Thymus (tissue), 14 donors: Measurements from ENCODE around the gene ADAM21. TPM values are rescaled to one million over a fixed set of nuclear protein-coding genes. Genes with fewer than 3 reads are reported as not detected.
"Not testable (repeated sequence)": the region's sequence is repeated elsewhere in the genome, so short reads cannot be mapped to it uniquely, and the experiment has no call there.

Experiments used
- DNase-seq, 9 donors: peaks; one replicate each; pipeline ENCODE4 v3.0.0-alpha.2; 2013; ENCODE audit warnings: low spot score in 9 of 9, low read depth in 6 of 9, missing footprints in 1 of 9
- H3K27ac ChIP-seq, 2 donors: one replicate each; pipeline ENCODE4 v1.5.1; 2013; ENCODE audit warnings: control low read depth in 1 of 2, low read depth in 1 of 2, low read length in 1 of 2, mild to moderate bottlenecking in 1 of 2, moderate library complexity in 1 of 2
- H3K27me3 ChIP-seq, 2 donors: one replicate each; pipeline ENCODE4 v1.5.1; 2013; ENCODE audit warnings: low read length in 1 of 2; ENCODE audit not compliant: control insufficient read depth in 2 of 2, insufficient read depth in 1 of 2
- H3K36me3 ChIP-seq, 2 donors: one replicate each; pipeline ENCODE4 v1.5.1; 2013; ENCODE audit warnings: low read length in 1 of 2, mild to moderate bottlenecking in 1 of 2, moderate library complexity in 1 of 2; ENCODE audit not compliant: control insufficient read depth in 2 of 2, insufficient read depth in 2 of 2
- H3K4me1 ChIP-seq, 2 donors: one replicate each; pipeline ENCODE4 v1.5.1; 2013; ENCODE audit warnings: low read length in 2 of 2; ENCODE audit not compliant: control insufficient read depth in 2 of 2, insufficient read depth in 2 of 2
- H3K4me3 ChIP-seq, 2 donors: one replicate each; pipeline ENCODE4 v1.5.1; 2013; ENCODE audit warnings: low read length in 2 of 2, control low read depth in 1 of 2, mild to moderate bottlenecking in 1 of 2
- H3K9me3 ChIP-seq, 2 donors: one replicate each; pipeline ENCODE4 v1.5.1; 2013; ENCODE audit warnings: low read length in 1 of 2, mild to moderate bottlenecking in 1 of 2; ENCODE audit not compliant: control insufficient read depth in 2 of 2, insufficient read depth in 1 of 2
- whole genome bisulfite sequencing: extraction: QIAGEN DNeasy Blood & Tissue Kit; methylation state at CpG from one replicate; pipeline ENCODE4 v1.1.7; 2013; 5-methylcytosine and 5-hydroxymethylcytosine counted together
- long read RNA-seq, 10 donors: transcript quantifications; one replicate each; lab custom pipeline, GENCODE V29; 2026
- polyA plus RNA-seq: library from polyadenylated mRNA; stranded (reverse); fragments of 200-250 nt; gene quantifications from one replicate; pipeline ENCODE4 v1.2.3, GENCODE V29; 2013
- total RNA-seq: library from RNA; stranded (reverse); fragments of 120-200 nt; gene quantifications from one replicate; pipeline ENCODE4 v1.2.4, GENCODE V29; 2013
- donor health status: healthy.

Gene ADAM21
- total RNA-seq (0.05 TPM), polyA plus RNA-seq (0.09 TPM)
- long read RNA-seq, donor 1: 0 reads
- long read RNA-seq, donor 2: 0 reads
- long read RNA-seq, donor 3: 0 reads
- long read RNA-seq, donor 4: 0 reads
- long read RNA-seq, donor 5: 0 reads
- long read RNA-seq, donor 6: 0 reads
- long read RNA-seq, donor 7: 0 reads
- long read RNA-seq, donor 8: 0 reads
- long read RNA-seq, donor 9: 0 reads
- long read RNA-seq, donor 10: 0 reads

GRCh38 chr14:70451874-70452273, at the start of gene ADAM21:
Gene ADAM21 (plus strand): TSS chr14:70452174. CDS start chr14:70457500, 5,326 bp downstream.
- 100% methylated on average over 1 of the region's 1 CpG for WGBS
- Histone ChIP-seq H3K4me1 (no peaks in the 10 kb centered on the region), H3K27ac (no peak within 1 kb of the TSS), H3K36me3 (no peaks in the 10 kb centered on the region), H3K4me3 (no peak within 1 kb of the TSS), H3K9me3 (no peaks in the 10 kb centered on the region), H3K27me3 (no peaks in the 10 kb centered on the region)
- DNase-seq: no peak

GRCh38 chr14:70403335-70403734, 48.6 kb upstream of the ADAM21 start:
- WGBS: 92% methylated on average over 4 of the region's 4 CpGs
- not testable (repeated sequence) for H3K27ac ChIP-seq, DNase-seq

GRCh38 chr14:70406216-70406615, 45.8 kb upstream of the ADAM21 start:
- H3K27me3 ChIP-seq, H3K4me3 ChIP-seq, H3K36me3 ChIP-seq, H3K9me3 ChIP-seq, H3K4me1 ChIP-seq, H3K27ac ChIP-seq, DNase-seq: not testable (repeated sequence)
- WGBS: 96% methylated on average over 4 of the region's 4 CpGs

More at GRCh38 chr14:70403335-70403734, 48.6 kb upstream of the ADAM21 start:
- H3K4me3 ChIP-seq, H3K27me3 ChIP-seq, H3K4me1 ChIP-seq, H3K36me3 ChIP-seq: not testable (repeated sequence)
- peaks cover 0 to 14% of the 10 kb centered on the region in 2 donors for H3K9me3 ChIP-seq

GRCh38 chr14:70407621-70408020, 44.4 kb upstream of the ADAM21 start:
- H3K36me3 ChIP-seq: peaks cover 0 to 2% of the 10 kb centered on the region in 2 donors

GRCh38 chr14:70415788-70416187, 36.2 kb upstream of the ADAM21 start:
- H3K27me3 ChIP-seq: no peaks in the 10 kb centered on the region
- H3K4me3 ChIP-seq: no peak overlapping the region
- no peaks in the 10 kb centered on the region for H3K36me3 ChIP-seq
- WGBS: 77% methylated on average over 2 of the region's 2 CpGs
- no peak for DNase-seq
- no peaks in the 10 kb centered on the region for H3K9me3 ChIP-seq
- H3K4me1 ChIP-seq: peaks cover 0 to 3% of the 10 kb centered on the region in 2 donors
- H3K27ac ChIP-seq: no peak overlapping the region

More at GRCh38 chr14:70407621-70408020, 44.4 kb upstream of the ADAM21 start:
- Histone ChIP-seq H3K9me3 (no peaks in the 10 kb centered on the region), H3K4me3 (no peak overlapping the region), H3K27me3 (no peaks in the 10 kb centered on the region), H3K27ac (no peak overlapping the region), H3K4me1 (no peaks in the 10 kb centered on the region)
- DNase-seq: no peak
- WGBS: over 99% methylated on average over 4 of the region's 4 CpGs

- H3K9me3 ChIP-seq: no peaks in the 10 kb centered on the region
- peak overlapping the region; percentile 49 to 75 for H3K27ac ChIP-seq
- H3K4me3 ChIP-seq: peak overlapping the region; percentile 57 to 81
- no peaks in the 10 kb centered on the region for H3K36me3 ChIP-seq
- no peaks in the 10 kb centered on the region for H3K27me3 ChIP-seq
- peaks cover 0 to 3% of the 10 kb centered on the region in 2 donors for H3K4me1 ChIP-seq
- WGBS: 12% methylated on average over 9 of the region's 9 CpGs
- peak in 2 of 9 donors; percentile 0 to 5 for DNase-seq
Observed at GRCh38 chr14:70416338-70416724, 35.6 kb upstream of the ADAM21 start.

GRCh38 chr14:70416725-70417349, 35.1 kb upstream of the ADAM21 start, which contains the start of gene SYNJ2BP:
Gene SYNJ2BP (minus strand): TSS chr14:70417090. CDS start chr14:70416963, 127 bp downstream.
- Histone ChIP-seq H3K36me3 (no peaks in the 10 kb centered on the region), H3K4me3 (peak within 1 kb of the TSS; percentile 57 to 81), H3K27me3 (no peaks in the 10 kb centered on the region), H3K9me3 (no peaks in the 10 kb centered on the region), H3K27ac (peak within 1 kb of the TSS; percentile 49 to 75), H3K4me1 (peaks cover 0 to 3% of the 10 kb centered on the region in 2 donors)
- WGBS: under 1% methylated on average over 22 of the region's 22 CpGs
- DNase-seq: peak; percentile 15 to 76 (median 44)

GRCh38 chr14:70419270-70419931, 32.6 kb upstream of the ADAM21 start:
- not testable (repeated sequence) for H3K4me1 ChIP-seq, H3K9me3 ChIP-seq, H3K27me3 ChIP-seq, H3K4me3 ChIP-seq, DNase-seq, H3K27ac ChIP-seq, H3K36me3 ChIP-seq
- 71% methylated on average over 4 of the region's 4 CpGs for WGBS

- no peak for DNase-seq
- Histone ChIP-seq H3K9me3 (no peaks in the 10 kb centered on the region), H3K27ac (no peak overlapping the region), H3K4me3 (no peak overlapping the region), H3K4me1 (no peaks in the 10 kb centered on the region), H3K27me3 (no peaks in the 10 kb centered on the region), H3K36me3 (no peaks in the 10 kb centered on the region)
- 99% methylated on average over 2 of the region's 2 CpGs for WGBS
Observed at GRCh38 chr14:70422538-70422937, 29.4 kb upstream of the ADAM21 start.
